ENCODE measurements around the gene RHNO1. TPM values are rescaled to one million over a fixed set of nuclear protein-coding genes. Genes with fewer than 3 reads are reported as not detected.
A peak's percentile ranks its signal among the peaks of the same experiment; 100 is the strongest.

RHNO1 gene
- 10 to 100 TPM; 31.2 to 35.7 TPM for total RNA-seq
- polyA plus RNA-seq = 100 to 1,000 TPM in 1 of 2 donors, 10 to 100 TPM in 1; 58.5 to 107 TPM

GRCh38 chr12:2877047-2877952 lies at the start of gene RHNO1, which contains the start of gene FOXM1:
TSS of gene RHNO1 (plus strand) at chr12:2877223. CDS start at chr12:2885367, 8,144 bp downstream.
TSS of gene FOXM1 (minus strand) at chr12:2877174. CDS start at chr12:2874478, 2,696 bp downstream.
- ChIA-PET POLR2A (ENCODE audit: partially characterized antibody) (interaction anchor here (0.6 to 3.5 kb wide), 13 partner anchors 8 to 186 kb away, joined by 3 to 52 read pairs (median 4); partner anchors contain the start of genes FKBP4, ITFG2 and TULP3), CTCF (ENCODE audit: partially characterized antibody) (interaction anchor here (1.1 to 1.6 kb wide), 3 partner anchors 8 to 196 kb away, joined by 3 to 9 read pairs (median 7); no protein-coding TSS in a partner anchor)
- Histone ChIP-seq H3K27me3 (ENCODE audit: insufficient read depth, low read length) (no peaks in the 10 kb centered on the region), H3K27ac (ENCODE audit: low read depth, low read length) (peak within 1 kb of the TSS; percentile 96), H3K4me3 (ENCODE audit: low read length in 2 of 2) (peak within 1 kb of the TSS; percentile 92 to 98), H3K4me1 (ENCODE audit: insufficient read depth, low read length) (peaks cover 38% of the 10 kb centered on the region), H3K36me3 (ENCODE audit: insufficient read depth, low read length) (no peaks in the 10 kb centered on the region), H3K9me3 (ENCODE audit: control insufficient read depth in 1 of 2, low read length in 2 of 2) (no peaks in the 10 kb centered on the region)
- Mint-ChIP-seq H3K27me3 (no peaks in the 10 kb centered on the region), H3K4me3 (peak within 1 kb of the TSS; percentile 97 to 100 (median 99)), H3K9me3 (no peaks in the 10 kb centered on the region), H3K27ac (peak within 1 kb of the TSS; percentile 98 to 100 (median 99)), H3K36me3 (peaks cover 0 to 17% of the 10 kb centered on the region in 2 donors), H3K4me1 (peaks cover 25 to 44% (median 33%) of the 10 kb centered on the region in 4 donors)
- DNase-seq = peak; percentile 88 to 92 (median 89)
- intact Hi-C loops (cut with micrococcal nuclease) = loop anchor here (1.0 to 5.0 kb wide), 5 partner anchors 13 to 1186 kb away; partner anchors contain the start of genes ADIPOR2, FKBP4, ITFG2 and TULP3

DNA sequence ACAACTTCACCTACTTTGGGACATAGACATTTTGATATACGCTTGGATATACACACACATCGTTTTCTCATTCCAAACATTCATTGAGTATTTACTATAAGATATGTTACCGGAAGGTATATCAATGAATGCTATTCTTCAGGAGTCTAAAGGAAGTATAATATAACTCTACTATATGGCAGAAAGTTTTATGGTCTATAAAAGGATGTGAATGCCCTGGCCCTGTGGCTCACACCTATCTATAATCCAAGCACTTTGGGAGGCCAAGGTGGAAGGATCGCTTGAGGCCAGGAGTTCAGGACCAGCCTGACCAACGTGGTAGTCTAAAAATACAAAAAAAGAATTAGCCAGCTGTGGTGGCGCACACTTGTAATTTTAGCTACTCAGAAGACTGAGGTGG lies 47.7 kb upstream of the RHNO1 start:
- H3K36me3 Mint-ChIP-seq = peaks cover 43 to 60% of the 10 kb centered on the region in 2 donors
- no peak for DNase-seq
- H3K4me1 ChIP-seq (ENCODE audit: insufficient read depth, low read length) = no peaks in the 10 kb centered on the region
- H3K4me3 ChIP-seq (ENCODE audit: low read length in 2 of 2) = no peak overlapping the region
- no peak overlapping the region for H3K27ac Mint-ChIP-seq
- peaks cover 0 to 1% (median under 1%) of the 10 kb centered on the region in 4 donors for H3K4me1 Mint-ChIP-seq
- intact Hi-C loops (cut with micrococcal nuclease) = no loop called here
- H3K27ac ChIP-seq (ENCODE audit: low read depth, low read length) = no peak overlapping the region
- H3K9me3 ChIP-seq (ENCODE audit: control insufficient read depth in 1 of 2, low read length in 2 of 2) = no peaks in the 10 kb centered on the region
- no peaks in the 10 kb centered on the region for H3K27me3 Mint-ChIP-seq
- ChIA-PET CTCF (ENCODE audit: partially characterized antibody) (no interaction called here), POLR2A (ENCODE audit: partially characterized antibody) (no interaction called here)
- no peaks in the 10 kb centered on the region for H3K9me3 Mint-ChIP-seq
- no peak overlapping the region for H3K4me3 Mint-ChIP-seq
- H3K36me3 ChIP-seq (ENCODE audit: insufficient read depth, low read length) = peaks cover 48% of the 10 kb centered on the region
- H3K27me3 ChIP-seq (ENCODE audit: insufficient read depth, low read length) = no peaks in the 10 kb centered on the region

DNA sequence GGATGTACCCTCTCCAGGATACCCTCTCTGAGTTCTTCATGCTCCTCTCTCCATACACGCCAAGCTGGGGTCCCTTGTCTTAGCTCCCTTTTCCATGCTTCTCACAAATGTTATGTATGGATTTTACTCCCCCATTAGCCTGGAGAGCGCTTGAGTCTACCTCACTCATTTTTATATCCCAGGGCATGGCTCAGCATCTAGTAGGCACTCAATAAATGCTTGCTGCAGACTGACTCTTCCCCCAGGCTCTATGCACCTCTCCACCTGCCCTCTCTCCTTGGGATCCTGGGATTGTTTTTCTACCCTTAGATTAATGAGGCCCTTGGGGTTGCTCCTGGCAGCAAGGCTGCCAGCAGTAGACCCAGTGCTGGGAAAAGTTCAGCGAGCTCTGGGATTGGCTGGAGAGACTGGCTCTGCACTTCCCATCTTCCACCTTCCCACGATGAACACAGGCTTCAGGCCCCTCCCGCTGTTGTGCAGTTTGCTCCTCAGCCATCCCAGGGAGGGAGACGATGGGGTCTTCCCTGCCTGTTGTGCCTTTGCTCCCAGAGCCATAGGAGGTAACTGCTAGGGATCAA lies 44.4 kb upstream of the RHNO1 start:
- CTCF ChIA-PET (ENCODE audit: partially characterized antibody) = no interaction called here
- Histone ChIP-seq H3K4me1 (ENCODE audit: insufficient read depth, low read length) (no peaks in the 10 kb centered on the region), H3K27ac (ENCODE audit: low read depth, low read length) (no peak overlapping the region), H3K4me3 (ENCODE audit: low read length in 2 of 2) (no peak overlapping the region), H3K36me3 (ENCODE audit: insufficient read depth, low read length) (peaks cover 15% of the 10 kb centered on the region), H3K27me3 (ENCODE audit: insufficient read depth, low read length) (no peaks in the 10 kb centered on the region), H3K9me3 (ENCODE audit: control insufficient read depth in 1 of 2, low read length in 2 of 2) (no peaks in the 10 kb centered on the region)
- Mint-ChIP-seq H3K27ac (peak overlapping the region in 3 of 7 donors; percentile 17 to 57 (median 25)), H3K9me3 (no peaks in the 10 kb centered on the region), H3K27me3 (no peaks in the 10 kb centered on the region), H3K4me1 (peaks cover 0 to 9% (median 3%) of the 10 kb centered on the region in 4 donors), H3K4me3 (no peak overlapping the region), H3K36me3 (peaks cover 29 to 38% of the 10 kb centered on the region in 2 donors)
- no peak for DNase-seq
- intact Hi-C loops (cut with micrococcal nuclease) = no loop called here
- POLR2A ChIA-PET (ENCODE audit: partially characterized antibody) = no interaction called here

- Histone ChIP-seq H3K9me3 (ENCODE audit: control insufficient read depth in 1 of 2, low read length in 2 of 2) (no peaks in the 10 kb centered on the region), H3K4me3 (ENCODE audit: low read length in 2 of 2) (no peak overlapping the region), H3K27me3 (ENCODE audit: insufficient read depth, low read length) (no peaks in the 10 kb centered on the region), H3K4me1 (ENCODE audit: insufficient read depth, low read length) (no peaks in the 10 kb centered on the region), H3K36me3 (ENCODE audit: insufficient read depth, low read length) (peaks cover 9% of the 10 kb centered on the region), H3K27ac (ENCODE audit: low read depth, low read length) (no peak overlapping the region)
- Mint-ChIP-seq H3K27me3 (no peaks in the 10 kb centered on the region), H3K4me1 (peaks cover 0 to 9% (median 3%) of the 10 kb centered on the region in 4 donors), H3K4me3 (no peak overlapping the region), H3K36me3 (peaks cover 32 to 37% of the 10 kb centered on the region in 2 donors), H3K9me3 (peaks cover 0 to 2% (median 0%) of the 10 kb centered on the region in 8 donors), H3K27ac (no peak overlapping the region)
- POLR2A ChIA-PET (ENCODE audit: partially characterized antibody) = no interaction called here
- CTCF ChIA-PET (ENCODE audit: partially characterized antibody) = interaction anchor here (0.6 to 1.1 kb wide), 2 partner anchors 17 to 19 kb away, joined by 3 read pairs; no protein-coding TSS in a partner anchor
- intact Hi-C loops (cut with micrococcal nuclease) = no loop called here
- no peak for DNase-seq
These were observed 43.7 kb upstream of the RHNO1 start for GRCh38 chr12:2833327-2833726.

DNA sequence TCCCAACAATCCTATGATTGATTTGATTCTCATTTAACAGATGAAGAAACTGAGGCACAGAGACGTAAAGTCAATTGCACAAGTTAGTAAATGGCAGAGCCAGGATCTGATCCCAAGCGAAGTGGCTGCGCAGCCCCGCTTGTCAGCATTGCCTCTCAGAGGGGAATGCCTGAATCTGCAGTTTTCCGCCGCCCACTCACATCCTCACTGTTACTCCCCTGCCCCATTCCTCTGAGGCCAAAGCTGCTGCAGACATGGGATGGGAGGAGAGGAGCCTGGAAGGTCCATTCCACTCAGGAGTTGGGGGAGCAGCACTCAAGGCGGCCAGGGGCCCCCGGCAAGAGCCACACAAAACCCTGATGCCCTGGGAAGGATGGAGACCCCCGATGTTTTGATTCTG lies 43.2 kb upstream of the RHNO1 start:
- intact Hi-C loops (cut with micrococcal nuclease) = no loop called here
- POLR2A ChIA-PET (ENCODE audit: partially characterized antibody) = no interaction called here
- Histone ChIP-seq H3K4me1 (ENCODE audit: insufficient read depth, low read length) (no peaks in the 10 kb centered on the region), H3K27me3 (ENCODE audit: insufficient read depth, low read length) (no peaks in the 10 kb centered on the region), H3K4me3 (ENCODE audit: low read length in 2 of 2) (no peak overlapping the region), H3K36me3 (ENCODE audit: insufficient read depth, low read length) (peaks cover 11% of the 10 kb centered on the region), H3K9me3 (ENCODE audit: control insufficient read depth in 1 of 2, low read length in 2 of 2) (no peaks in the 10 kb centered on the region), H3K27ac (ENCODE audit: low read depth, low read length) (no peak overlapping the region)
- peaks cover 0 to 2% (median 0%) of the 10 kb centered on the region in 8 donors for H3K9me3 Mint-ChIP-seq
- no peak for DNase-seq
- peaks cover 0 to 9% (median 3%) of the 10 kb centered on the region in 4 donors for H3K4me1 Mint-ChIP-seq
- no peak overlapping the region for H3K27ac Mint-ChIP-seq
- no peak overlapping the region for H3K4me3 Mint-ChIP-seq
- no peaks in the 10 kb centered on the region for H3K27me3 Mint-ChIP-seq
- CTCF ChIA-PET (ENCODE audit: partially characterized antibody) = interaction anchor here (0.6 to 1.1 kb wide), 2 partner anchors 18 kb away, joined by 3 read pairs; no protein-coding TSS in a partner anchor
- H3K36me3 Mint-ChIP-seq = peaks cover 31 to 37% of the 10 kb centered on the region in 2 donors

DNA sequence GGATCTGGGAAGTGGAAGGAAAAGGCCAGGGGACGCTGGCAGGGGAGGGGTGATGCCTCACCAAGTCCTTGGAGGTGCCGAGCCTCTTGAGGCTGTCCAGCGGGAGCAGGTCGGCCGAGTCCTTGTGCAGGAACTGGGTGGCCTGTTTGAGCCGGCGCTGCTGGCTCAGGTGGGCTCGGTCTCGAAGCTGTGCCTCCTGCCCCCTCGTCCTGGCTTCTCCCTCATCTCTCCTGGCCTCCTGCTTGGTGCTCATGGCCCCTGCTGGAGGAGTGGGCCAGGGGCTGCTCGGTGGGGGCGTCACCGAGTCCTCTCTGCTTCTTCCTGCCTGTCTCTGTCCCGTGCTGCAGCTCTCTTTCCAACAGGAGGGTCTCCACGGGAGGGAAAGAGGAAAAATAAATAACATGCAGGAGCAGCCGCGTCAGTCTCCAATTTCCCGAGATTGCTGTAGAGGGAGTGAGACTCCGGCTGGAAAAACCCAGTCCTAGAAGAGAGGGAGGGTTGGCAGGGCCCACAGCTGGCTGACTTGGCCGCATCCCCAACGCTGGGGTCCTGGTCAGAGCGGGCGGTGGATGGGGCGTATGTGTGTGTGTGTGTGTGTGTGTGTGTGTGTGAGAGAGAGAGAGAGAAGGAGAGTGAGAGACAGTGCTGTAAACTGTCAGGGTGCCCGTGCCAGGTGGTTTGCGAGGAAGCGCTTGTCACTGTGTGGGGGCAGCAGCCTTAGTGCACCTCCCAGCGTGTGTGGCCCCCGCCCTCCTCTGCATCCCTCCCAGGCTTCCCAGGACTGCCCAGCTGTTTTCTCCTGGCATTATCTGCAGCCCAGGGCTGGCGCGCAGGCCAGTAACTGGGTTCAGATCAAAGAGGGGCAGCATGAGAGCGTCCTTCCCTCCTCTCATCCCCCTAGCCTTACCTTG lies 42.2 kb upstream of the RHNO1 start, which contains the start of gene NRIP2:
NRIP2 (minus strand) TSS at position 455 of the 911 bp plus-strand sequence; CDS start at position 403, 52 bp downstream.
- Histone ChIP-seq H3K36me3 (ENCODE audit: insufficient read depth, low read length) (peaks cover 19% of the 10 kb centered on the region), H3K27ac (ENCODE audit: low read depth, low read length) (no peak within 1 kb of the TSS), H3K4me1 (ENCODE audit: insufficient read depth, low read length) (no peaks in the 10 kb centered on the region), H3K27me3 (ENCODE audit: insufficient read depth, low read length) (no peaks in the 10 kb centered on the region), H3K9me3 (ENCODE audit: control insufficient read depth in 1 of 2, low read length in 2 of 2) (no peaks in the 10 kb centered on the region), H3K4me3 (ENCODE audit: low read length in 2 of 2) (no peak within 1 kb of the TSS)
- H3K27ac Mint-ChIP-seq = peak within 1 kb of the TSS in 1 of 7 donors; percentile 68
- H3K36me3 Mint-ChIP-seq = peaks cover 33 to 40% of the 10 kb centered on the region in 2 donors
- peaks cover 0 to 2% (median 0%) of the 10 kb centered on the region in 8 donors for H3K9me3 Mint-ChIP-seq
- no peaks in the 10 kb centered on the region for H3K27me3 Mint-ChIP-seq
- peaks cover 0 to 9% (median 3%) of the 10 kb centered on the region in 4 donors for H3K4me1 Mint-ChIP-seq
- intact Hi-C loops (cut with micrococcal nuclease) = no loop called here
- POLR2A ChIA-PET (ENCODE audit: partially characterized antibody) = no interaction called here
- DNase-seq = no peak
- no peak within 1 kb of the TSS for H3K4me3 Mint-ChIP-seq
- CTCF ChIA-PET (ENCODE audit: partially characterized antibody) = interaction anchor here (1.2 kb wide), 1 partner anchor 10 kb away, joined by 4 read pairs; no protein-coding TSS in a partner anchor
